Activated T-cell treated with anti-CD3 and anti-CD28 coated beads for 48 hours (primary cell): Measurements from ENCODE around the gene CHPF.

ENCODE experiments used
- DNase-seq: peaks from one replicate; pipeline ENCODE4 v3.0.0-alpha.2; 2020; ENCODE audit warnings: low read depth

CHPF gene

GRCh38 chr2:219531639-219532377 lies 11.8 kb downstream of the CHPF start:
- DNase-seq, result no peak

DNA sequence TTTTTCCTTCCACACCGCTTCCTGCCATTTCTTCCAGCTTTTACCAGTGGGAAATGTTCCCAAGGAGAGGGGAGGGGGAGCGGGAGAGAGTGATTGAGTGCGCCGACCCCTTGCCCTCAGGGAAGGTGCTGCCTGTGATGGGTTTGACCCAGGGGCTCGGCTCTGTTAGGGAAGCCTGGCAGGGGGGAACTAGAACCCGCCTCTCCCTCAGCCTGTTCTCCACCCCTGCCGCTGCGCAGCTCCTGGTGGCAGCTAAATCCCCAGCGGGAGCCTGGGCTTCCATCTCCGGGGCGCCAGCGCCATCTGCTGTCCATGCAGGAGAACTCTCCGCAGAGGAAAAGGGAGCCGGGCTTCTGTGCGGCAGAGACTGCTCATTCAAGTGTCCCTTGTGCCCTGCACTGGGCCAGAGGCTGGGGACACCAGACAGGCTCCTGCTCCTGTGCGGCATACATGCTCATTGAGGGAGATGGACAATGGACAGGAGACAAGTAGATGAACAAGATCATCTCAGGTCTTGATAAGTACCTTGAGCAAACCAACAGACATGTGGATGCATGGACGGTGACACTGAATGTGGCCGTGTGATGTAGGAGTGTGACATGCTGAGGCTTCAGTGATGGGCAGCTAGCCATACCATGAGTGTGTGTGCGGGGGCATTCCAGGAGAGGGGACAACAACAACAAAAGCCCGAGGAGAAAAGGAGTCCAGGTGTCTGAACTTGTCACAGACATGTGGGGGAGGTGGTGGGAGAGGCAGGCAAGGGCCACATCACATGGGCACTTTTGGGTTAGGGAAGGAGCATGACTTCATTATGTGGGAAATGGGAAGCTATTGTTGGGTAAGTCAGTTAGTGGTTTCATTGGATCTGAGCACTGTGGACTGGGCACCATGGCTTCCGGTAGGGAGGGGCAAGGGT lies 13.3 kb downstream of the CHPF start:
- DNase-seq, result peak; percentile 80

GRCh38 chr2:219527472-219527871 lies 16.1 kb downstream of the CHPF start:
- no peak for DNase-seq

DNA sequence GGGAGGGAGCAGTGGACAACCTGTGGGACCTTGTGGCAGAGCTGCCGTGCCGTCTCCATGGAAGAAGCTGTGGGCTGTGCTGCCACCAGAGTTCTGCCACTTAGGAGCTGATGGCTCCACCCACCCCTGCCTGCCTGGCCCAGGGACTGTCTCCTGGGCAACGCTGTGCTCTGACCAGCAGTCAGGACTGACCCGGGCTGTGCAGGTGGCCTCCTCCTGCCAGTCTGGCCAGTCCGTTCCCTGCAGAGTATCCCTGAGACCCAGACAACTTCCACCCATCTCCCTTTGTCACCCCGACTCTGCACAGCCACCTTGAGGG lies 16.6 kb downstream of the CHPF start:
- DNase-seq, result no peak

DNA sequence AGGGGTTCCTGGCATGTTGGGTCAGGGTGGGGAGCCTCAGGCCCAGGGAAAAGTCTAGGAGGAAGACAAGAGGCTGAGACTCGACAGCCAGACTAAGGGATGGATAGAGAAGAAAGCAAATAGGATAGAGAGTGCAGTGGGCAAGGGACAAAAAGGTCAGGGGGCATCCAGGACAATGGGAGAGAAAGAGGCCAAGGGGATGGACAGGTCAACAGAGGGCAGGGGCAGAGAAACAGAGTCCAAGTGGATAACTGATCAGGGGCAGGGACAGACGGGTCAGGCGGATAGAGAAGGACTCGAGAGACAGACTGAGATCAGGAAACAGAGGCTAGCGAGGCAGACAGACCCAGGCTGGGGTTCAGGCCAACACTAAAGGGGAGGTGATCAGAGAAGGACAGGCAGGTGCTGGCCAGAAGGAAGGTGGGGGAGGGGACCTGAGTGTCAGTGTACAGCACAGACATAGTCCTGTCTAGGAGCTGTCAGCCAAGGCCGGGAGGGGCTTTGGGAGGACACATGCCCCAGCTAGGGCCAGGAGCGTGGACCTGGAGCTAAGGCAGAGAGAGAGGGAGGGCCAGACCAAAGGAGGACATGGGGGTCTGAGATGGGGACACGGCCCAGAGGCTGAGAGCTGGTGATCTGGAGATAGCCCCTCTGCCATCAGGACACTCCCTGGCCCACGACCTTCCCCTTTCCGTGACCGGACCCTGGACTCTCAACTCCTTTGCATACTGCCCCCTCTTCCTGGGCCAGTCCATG lies 17.1 kb downstream of the CHPF start:
- no peak for DNase-seq

- DNase-seq, result no peak
Measured at GRCh38 chr2:219525533-219526232, 17.9 kb downstream of the CHPF start.

- no peak for DNase-seq
Measured at GRCh38 chr2:219524817-219525216, 18.8 kb downstream of the CHPF start.

DNA sequence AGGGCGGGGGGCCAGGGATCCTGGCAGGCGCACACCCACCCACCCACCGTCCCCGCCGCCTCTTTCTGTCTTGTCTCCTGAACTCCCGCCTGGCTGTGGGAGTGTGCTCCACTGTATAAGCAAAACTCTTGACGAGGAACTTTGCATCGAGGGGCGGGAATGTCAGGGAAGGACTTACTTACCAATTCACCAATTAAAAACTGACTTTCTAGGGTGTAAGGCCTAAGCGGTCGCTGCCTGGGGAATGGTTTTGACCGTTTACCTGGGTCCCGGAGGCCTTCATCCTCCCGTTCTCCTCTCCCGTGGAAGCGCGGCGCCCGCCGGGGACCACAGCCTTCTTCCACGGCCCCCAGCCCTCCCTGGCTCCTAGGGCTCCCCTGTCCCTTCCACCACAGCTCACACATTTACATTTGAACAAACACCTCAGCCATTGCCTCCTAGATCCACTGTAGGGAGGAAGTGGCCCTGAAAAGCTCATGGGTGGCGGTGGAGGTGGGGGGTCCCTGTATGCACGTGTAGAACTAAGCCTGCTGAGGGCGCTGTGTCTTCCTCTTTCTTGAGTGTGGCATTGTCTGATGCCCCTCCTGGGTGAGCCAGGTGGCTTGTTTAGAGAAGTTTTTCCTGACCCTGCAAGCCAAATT lies 20.5 kb downstream of the CHPF start:
- no peak for DNase-seq

DNA sequence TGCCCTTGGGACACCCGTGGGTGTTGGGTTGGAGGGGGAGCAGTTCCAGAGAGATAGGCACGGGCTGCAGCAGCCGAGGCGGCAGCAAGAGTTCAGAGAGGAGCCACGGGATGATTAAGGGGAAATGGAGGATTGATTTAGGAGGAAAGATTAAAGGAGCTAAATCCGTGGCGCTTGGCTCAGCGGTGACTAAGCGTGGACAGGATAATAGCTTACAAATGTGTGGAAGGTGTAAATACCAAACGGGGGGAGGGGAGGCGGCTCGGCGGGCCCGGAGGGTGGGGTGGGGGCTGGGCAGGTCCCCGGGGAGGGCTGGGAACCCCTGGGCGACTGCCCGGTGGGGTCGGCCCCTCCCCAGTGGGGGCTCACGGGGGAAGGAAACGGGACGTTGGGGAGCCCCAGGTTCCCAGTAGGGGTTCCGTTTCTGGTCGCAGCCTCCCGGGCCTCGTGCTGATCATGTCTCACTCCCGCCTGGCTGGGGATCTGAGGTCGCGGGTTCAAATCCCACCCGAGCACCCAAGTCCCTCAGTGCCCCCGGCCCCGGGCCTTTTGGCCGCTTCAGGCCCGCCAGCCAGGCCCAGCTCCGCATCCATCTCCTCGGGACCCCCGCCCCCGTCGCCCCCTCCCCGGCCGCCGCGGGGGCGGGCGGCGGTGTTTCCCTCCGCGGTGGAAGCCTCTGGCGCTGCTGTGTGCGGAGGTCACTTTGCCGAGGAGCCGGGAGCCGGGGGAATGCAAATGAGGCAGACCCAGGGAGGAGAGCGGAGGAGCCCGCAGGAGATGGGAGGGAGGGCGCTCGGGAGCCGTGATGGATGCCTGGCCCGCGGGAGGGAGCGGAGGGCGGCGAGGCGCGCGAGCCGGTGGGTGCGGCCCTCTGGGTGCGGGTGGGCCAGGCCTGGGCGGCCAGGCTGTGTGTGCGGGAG lies 21.2 kb downstream of the CHPF start:
- no peak for DNase-seq

GRCh38 chr2:219521066-219521880 lies 22.3 kb downstream of the CHPF start:
- DNase-seq, result no peak

- no peak for DNase-seq
Measured at GRCh38 chr2:219520079-219520478, 23.5 kb downstream of the CHPF start.

- no peak for DNase-seq
Measured at GRCh38 chr2:219519526-219519916, 24.1 kb downstream of the CHPF start.

DNA sequence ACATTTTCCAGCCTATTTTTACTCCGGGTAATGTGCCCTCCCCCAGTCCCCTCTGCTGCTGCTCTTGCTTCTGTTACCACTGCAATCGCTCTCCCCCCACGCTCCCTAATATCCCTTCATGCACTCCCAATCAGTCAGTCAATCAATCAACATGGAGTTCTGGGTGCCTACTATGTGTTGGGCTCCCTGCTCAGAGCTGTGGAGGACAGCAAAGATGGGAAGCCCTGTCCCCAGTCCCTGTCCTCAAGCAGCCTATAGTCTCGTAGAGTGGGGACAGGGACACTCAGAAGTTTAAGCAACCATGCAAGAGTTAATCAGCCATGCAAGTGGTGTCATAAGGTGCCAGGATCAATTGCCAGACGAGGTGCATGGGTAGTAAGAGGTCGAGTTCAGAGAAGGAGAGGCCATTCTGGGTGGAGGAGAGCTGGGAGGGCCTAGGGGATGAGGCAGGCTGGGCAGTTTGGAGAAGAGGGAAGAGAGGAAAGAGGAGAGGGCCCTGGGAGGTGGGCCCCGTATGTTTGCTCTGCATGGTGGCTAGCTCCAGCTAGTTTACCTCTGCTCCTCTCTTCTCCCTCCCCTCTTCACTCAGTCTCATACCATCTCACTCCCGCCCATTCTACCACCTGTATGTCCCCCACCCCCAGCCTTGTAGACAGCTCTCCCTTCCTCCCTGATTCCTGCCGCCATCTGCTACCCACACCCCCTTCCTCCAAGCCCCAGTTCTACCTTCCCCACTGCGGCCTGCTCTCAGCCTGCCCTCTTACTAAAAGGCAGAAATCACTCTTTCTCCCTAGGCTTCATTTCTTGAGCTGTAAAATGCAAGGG lies 25.4 kb downstream of the CHPF start:
- DNase-seq, result no peak

- DNase-seq, result no peak
Measured at GRCh38 chr2:219516888-219517287, 26.7 kb downstream of the CHPF start.

DNA sequence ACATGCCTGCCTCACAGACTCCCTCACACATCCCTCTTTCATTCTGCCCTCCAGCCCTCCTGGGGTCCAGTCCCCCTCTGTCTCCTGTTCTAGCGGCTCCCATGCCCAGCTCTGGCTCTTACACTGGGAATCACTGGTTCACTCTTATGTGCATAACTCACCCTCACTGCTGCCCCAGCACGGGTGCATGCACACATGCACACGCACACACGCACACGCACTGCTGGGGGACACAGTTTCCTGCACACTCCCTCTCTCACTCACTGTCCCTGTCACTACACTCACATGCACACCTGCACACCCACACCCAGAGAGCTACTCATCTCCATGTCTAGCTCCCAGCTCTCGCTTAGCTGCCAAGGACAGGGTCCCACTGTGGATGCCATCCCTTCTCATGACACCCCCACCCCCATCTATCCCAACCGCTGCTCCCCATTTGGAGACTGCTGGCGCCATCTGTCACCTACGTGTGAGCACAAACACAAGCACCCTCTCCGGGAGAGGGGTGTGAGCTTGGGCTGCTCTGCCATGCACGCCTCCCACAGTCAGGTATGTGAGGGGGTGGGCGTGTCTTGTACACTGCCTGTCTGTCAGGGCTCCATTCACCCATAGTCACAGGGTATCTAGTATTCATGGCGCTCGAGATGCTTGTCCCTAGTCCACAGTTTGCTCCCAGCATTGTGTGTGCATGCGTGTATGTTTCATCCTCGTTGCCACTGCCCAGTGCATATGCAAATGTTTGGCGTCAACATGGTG lies 27.6 kb downstream of the CHPF start:
- DNase-seq, result no peak

DNA sequence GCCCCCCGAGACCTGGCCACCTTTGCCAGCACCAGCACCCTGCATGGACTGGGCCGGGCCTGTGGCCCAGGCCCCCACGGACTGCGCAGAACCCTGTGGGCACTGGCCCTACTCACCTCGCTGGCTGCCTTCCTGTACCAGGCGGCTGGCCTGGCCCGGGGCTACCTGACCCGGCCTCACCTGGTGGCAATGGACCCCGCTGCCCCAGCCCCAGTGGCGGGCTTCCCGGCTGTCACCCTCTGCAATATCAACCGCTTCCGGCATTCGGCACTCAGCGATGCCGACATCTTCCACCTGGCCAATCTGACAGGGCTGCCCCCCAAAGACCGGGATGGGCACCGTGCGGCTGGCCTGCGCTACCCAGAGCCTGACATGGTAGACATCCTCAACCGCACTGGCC lies 28.8 kb downstream of the CHPF start:
- DNase-seq, result no peak

DNA sequence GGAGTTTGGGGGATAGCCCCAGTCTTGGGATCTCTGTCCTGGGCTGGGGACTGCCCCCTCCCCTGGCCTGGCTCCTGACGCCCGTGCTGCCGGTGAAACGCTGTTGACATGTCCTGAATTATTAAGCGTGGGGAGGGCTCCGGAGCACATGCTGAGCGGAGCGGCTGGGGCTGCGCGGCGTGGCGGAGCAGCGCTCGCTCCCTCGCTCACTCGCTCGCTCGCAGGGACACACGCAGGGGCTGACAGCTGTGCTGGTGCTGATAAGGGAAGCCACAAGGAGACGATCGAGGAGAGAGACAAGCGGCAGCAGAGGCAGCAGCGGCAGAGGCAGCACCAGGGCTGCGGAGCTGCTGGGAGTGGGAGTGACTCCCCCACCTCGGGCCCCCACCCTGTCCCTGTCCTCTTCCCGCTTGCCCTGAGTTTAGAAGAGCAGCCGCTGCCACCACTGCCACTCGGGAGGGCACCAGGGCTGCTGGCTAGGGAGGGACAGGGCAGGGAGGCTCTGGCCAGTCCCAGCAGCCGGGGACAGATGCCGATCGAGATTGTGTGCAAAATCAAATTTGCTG lies 29.3 kb downstream of the CHPF start, which contains the start of gene ASIC4:
TSS of gene ASIC4 (plus strand) at position 287 of the 566 bp plus-strand sequence. CDS start at position 530, 243 bp downstream.
- DNase-seq, result no peak

DNA sequence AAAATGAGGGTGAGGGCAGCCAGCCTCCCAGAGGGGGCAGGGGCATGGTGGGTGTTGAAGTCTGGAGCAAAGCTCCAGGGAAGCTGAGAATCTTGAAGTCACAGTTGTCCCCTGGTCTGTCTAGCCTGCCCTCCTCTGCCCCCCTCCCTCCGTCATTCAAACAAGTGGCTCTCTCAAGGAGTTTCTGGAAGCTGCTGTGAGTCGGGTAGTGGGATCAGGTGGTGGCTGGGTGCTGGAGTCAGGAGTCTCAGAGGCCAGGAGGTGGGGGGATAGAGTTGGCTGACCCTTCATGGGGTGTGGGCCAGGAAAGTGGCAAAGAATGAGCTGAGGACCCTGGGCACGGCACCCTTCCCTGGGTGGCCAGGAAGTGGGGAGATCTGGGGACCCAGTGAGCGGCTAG lies 29.8 kb downstream of the CHPF start:
- no peak for DNase-seq
